NOMO-1 treated with dmso at 0.1 percent for 144 hours (cell line): ENCODE results near the gene LGALS9.

Experiments
- DNase-seq: peaks from one replicate; lab custom pipeline; 2025; ENCODE audit not compliant: unreplicated experiment; lab: John Stamatoyannopoulos, UW

The LGALS9 gene

GRCh38 chr17:27630607-27631410, at the start of gene LGALS9:
Gene LGALS9 (plus strand): TSS chr17:27631188. CDS start chr17:27631266, 78 bp downstream.
- DNase-seq: peak; percentile 71

- no peak for DNase-seq
These were observed 48.3 kb upstream of the LGALS9 start for GRCh38 chr17:27582696-27583095.

DNA sequence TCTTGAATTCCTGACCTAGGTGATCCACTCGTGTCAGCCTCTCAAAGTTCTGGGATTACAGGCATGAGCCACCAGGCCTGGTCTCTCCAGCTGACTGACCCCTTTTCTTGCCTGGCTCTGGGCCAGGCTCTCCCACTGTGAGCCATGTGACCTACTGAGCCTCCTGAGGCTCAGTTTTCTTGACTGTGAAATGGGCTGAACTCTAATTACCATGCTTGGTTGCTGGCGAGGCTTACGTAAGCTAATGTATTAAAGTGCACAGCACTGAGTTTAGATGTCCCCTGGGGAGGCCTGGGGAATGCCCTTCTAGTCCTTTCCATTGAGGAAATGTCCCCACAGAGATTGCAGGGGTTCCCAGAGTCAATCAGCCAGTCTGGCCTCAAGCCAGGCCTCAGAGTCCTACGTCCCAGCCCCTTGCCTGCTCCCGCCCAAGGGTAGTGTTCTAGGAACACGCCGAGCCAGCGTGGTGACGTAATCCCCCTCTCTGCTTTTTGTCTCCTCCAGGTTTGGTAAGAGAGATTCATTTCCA, 45.8 kb upstream of the LGALS9 start:
- no peak for DNase-seq

DNA sequence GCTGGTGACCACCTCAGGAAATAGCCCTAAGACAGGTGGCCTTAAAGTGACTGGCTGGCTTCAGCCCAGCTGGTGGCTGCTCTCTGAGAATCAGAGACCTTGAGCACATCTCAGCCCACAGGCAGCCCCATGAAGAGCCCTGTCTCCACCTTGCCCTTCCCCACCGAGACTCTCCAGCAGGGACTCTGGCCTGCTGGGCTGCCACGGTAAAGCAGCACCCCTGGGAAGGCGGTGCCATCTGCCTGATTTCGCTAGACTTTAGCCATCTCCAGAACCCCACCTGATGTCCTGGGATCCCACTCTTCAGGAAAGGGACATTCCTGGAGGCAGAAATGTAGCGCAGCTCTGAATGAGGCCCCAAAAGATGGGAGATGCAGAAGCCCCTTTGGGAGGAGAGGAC, 45.2 kb upstream of the LGALS9 start:
- no peak for DNase-seq

DNA sequence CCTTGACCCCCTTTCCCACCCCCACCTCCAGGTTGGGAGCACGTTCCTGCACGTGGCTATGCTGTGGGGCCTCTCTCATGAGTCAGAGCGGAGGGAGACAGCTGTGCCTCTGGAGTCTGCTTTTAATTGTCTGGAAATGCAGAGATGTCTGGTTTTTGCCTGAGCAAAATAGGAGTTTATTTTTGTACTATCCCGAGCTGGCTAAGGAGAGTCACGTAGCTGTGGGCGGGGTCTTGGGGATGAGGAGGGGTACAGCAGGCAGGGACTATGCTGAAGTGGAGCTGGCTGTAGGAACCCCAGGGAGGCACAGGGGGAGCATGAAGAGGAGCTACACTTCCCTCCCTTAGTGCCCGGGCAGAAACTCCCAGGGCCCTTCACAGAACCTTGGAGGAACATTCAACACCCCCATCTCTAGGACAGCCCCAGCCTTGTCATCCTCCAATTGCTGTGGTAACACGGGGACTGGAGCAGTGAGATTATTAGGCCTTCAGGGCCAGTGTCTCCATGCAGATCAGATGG, 44.7 kb upstream of the LGALS9 start:
- no peak for DNase-seq

DNA sequence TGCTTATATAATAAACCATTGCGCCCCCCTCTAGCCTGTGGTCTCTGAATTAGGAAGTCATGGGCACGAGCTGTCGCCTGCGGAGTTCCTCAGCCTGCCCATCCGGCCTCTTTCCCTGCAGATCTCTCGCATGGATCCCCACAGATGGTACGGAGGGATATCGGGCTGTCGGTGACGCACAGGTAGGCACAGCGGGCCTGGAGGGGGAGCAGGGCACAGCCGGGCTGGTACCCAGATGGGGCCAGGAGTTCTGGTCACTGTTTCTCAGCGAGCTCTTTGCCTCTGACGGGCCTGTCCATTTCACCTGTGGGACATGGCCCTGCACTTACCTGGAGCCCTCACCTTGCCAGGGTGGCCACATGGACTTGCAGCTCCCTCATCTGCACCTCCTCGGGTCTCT, 42.6 kb upstream of the LGALS9 start:
- no peak for DNase-seq

- no peak for DNase-seq
These were observed 40.1 kb upstream of the LGALS9 start for GRCh38 chr17:27590864-27591263.

GRCh38 chr17:27591986-27592385, 39.0 kb upstream of the LGALS9 start:
- no peak for DNase-seq

DNA sequence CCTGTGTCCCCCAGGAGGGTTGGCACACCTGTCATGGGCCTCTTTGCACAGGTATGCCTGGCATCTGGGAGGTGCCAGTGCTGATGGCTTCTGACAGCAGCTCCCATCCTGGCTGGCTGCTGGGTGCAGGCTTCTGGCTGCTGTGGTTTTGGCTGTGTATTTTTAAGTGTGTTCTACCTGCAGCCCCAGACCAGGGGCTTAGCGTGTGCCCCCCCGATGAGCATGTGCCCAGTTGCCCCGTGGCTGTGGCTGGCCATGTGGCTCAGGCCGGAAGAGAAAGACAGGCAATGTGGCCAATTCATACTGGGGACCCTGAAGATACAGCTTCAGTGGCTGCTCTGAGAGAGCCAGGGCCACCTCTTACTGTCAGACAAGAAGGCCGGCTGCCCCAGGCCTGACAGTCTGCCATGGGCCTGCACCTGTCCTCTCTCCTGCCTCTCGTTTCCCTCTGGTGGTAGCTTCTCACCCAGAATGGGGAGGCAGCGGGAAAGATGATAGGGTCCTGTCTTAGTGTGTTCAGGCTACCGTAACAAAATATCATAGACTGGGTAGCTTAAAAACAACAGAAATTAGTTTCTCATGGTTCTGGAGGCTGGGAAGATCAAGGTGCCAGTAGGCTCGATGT, 37.6 kb upstream of the LGALS9 start:
- no peak for DNase-seq

GRCh38 chr17:27593857-27594255, 37.1 kb upstream of the LGALS9 start:
- DNase-seq: no peak

GRCh38 chr17:27595208-27595607, 35.8 kb upstream of the LGALS9 start:
- DNase-seq: no peak

GRCh38 chr17:27596096-27596495, 34.9 kb upstream of the LGALS9 start:
- DNase-seq: no peak

DNA sequence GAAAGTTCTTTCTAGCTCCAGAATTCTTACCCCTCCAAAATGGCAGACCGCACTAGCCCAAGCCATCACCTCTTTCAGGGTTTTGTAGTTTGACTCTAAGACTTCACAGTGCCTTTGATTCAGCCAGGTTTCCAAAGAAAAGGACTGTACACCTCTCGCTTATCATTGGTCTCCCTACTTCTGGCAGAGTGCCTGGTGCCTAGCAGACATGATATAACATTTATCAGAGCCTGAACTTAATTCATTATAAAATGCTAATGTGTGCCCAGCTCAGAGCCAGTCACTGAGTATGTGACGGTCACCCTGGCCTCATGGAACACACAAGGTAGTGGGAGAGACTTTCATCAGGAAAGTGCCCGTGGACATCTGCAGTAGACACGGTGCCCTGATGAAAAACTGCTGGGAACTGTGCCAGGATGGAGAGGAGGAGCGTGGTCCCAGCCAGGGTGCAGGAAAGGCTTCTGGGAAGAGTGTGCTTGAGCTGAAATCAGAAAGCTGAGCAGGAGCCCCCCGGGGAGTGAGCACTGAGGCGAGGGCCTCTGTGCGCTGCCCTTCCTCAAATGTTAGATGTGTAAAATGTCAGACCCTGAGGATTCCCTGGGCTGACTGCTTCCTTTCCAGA, 34.3 kb upstream of the LGALS9 start:
- DNase-seq: no peak

DNA sequence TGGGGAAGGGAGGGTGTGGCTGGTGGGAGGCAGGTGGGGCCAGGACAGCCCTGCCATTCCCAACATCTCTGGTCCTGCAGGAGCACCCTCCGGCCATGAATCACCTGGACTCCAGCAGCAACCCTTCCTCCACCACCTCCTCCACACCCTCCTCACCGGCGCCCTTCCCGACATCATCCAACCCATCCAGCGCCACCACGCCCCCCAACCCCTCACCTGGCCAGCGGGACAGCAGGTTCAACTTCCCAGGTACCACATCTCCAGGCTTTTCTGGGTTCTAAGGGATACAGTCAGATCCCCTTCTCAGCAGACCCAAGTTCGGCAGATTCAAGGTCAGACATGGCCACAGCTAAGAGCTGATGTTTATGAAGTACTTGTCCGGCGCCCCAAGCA, 33.8 kb upstream of the LGALS9 start:
- DNase-seq: no peak

DNA sequence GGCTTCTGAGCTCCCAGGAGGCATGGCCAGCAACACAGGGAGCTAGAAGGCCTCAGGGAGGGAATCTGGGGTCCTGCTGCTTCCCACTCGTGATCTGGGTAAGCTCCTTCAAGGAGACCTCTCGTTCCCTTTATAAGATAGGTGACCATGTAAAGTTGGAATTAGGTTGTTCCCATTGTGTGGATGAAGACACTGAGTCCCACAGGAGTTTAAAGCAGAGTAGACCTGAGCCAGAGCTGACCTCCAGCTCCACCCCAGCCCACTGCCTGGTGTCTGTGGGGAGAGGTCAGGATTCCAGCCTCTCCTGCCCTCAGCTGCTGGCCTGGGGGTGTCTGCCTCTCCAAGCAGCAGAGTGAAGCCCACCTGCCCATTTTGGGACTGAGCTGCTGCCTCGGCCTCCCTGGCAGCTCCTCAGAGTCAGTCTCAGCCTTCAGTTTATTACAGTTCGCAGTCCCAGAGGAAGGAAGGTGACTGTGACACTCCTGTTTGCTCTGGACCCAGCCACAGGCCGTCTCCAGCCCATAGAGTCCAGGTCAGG, 33.1 kb upstream of the LGALS9 start:
- no peak for DNase-seq

DNA sequence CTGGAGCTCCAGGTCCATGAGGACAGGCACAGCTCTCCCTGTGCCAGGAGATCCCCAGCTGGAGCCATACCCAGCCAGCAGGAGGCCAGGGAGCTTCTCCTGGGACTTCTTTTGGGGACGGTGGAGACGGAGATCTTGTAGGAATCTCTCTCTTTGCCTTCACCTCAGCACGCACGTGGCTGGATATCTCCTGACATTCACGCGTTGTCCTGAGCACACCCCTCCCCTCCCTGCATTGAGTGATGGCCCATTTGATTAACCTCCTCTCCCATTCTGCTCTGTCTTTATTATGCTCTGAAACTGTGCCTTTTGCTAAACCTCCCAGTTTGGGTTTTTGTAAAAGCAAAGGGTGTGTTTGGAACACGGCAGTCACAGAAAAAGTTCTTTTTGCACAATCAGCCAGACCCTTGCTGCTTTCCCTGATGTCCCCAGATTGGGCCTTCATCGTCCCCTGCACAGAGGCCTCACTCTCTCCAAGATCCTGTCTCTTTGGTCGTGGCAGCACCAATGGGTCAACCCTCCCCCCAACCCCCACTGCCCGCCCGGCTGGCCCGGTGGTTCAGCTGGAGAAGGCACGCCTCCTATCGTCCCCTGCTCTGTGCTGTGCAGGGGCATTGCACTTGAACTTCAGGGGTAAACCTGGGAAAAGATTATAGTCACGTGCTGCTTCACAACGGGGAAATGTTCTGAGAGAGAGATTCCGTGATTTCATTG, 32.5 kb upstream of the LGALS9 start:
- DNase-seq: no peak

GRCh38 chr17:27600471-27600870, 30.5 kb upstream of the LGALS9 start:
- no peak for DNase-seq

GRCh38 chr17:27601069-27601974, 29.7 kb upstream of the LGALS9 start:
- peak; percentile 34 for DNase-seq

DNA sequence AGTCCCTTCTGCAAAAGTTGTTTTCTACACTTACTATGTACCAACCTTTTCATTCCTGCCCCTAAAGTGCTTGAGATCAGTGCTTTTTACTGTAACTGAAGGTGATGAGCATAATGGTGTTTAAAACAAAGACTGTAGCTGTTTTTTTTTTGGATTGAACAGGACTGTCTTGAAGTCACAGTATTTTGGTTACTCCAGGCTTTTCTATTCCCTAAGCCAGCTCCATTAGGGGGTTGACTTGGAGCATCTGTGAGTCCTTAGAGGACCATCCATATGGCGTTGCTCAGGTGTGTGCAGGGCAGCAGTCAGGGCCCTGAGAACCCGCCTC, 29.0 kb upstream of the LGALS9 start:
- DNase-seq: no peak
